Stimulated activated CD4-positive, alpha-beta T cell treated with anti-CD3 and anti-CD28 coated beads, Interleukin-2, amount 100 ng/mL, for 48 hours (primary cell): Measurements from ENCODE around the gene ARHGEF37.
A peak's percentile ranks its signal among the peaks of the same experiment; 100 is the strongest.
"Not testable (repeated sequence)": the region's sequence is repeated elsewhere in the genome, so short reads cannot be mapped to it uniquely, and the experiment has no call there.

ENCODE experiments used
- DNase-seq, 2 donors: peaks; one replicate each; pipeline ENCODE4 v3.0.0-alpha.2; 2020

ARHGEF37 gene

DNA sequence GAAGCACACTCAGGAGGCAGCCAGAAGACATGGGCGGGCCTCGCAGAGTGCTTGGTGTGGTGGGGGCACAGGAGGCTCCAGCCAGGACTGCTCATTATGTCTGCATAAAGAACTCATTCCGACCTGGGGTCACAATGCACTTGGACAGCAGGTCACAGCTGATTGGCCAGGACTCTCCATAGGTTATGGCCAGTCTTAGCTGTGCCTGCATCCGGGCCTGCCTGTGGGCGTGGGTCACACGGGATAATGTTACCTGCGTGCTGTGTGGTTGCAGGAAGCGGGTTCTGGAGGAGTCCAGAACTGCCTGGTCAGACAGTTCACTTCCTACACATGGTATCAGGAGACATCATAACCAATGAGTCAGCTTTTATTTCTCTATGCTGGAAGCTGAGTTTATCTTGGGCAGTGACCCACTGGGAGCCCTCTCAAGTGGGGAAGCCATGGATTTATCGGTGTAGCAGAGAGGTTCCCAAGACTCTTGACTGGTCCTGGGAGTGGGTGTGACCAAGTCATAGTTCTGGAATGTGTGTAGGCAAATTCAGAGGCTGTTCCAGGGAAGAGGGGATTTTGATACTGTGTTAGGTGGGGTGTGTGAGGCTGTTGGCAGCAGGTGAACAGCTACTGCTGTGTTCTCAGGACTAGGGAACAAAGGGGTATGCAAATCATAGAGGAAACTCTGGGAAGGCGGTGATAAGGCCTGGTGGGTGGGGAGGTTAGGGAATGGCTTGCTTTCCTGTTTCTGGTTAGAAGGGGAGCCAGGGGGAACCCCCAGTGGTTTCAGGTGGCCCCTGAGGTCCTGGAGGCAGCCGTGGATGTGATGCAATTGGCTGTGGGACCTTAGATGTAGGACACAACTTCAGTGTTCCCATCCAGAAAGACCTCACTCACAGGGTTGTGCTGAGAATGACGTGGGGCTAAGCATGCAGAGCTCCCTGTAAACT is 51.3 kb downstream of the ARHGEF37 start:
- no peak for DNase-seq

DNA sequence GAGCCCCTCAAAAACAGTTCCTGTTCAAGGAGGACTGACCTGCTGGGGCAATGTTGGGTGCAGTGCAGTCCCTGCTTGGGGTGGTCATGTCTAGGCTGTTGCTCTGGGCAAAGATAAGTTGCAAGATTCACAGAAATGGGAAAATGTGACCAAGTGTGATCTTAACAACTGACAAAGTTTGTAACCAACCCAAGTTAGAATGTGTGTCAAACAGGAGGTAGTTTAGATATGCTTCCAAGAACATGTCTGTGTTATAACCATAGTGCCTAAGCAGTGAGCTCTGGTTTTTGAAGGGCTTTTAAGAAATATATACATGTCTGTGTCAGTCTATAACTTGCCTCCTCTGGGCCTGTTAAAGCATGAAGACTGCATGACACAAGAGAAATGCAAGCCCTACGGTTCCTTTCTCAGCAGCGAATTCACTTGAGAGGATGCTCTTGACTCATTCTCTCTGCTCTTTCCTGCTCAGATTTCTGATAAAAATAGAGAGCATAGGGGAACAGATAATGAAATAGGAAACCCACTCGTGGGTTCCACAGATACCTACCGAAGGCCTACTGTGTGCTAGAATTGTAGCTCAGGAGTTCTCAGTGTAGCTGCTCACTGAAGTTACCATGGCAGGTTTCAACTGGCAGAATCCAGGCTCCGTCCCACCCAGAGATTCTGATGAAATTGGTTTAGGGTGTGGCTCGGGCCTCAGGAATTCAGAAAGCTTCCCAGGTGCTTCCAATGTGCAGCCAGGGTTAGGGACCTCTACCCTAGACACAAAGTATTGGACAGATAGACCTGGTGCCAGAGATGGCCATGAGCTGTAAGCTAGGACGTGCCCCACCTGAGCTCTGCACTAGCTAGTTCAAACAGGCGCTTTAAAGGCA is 52.4 kb downstream of the ARHGEF37 start:
- DNase-seq = no peak

DNA sequence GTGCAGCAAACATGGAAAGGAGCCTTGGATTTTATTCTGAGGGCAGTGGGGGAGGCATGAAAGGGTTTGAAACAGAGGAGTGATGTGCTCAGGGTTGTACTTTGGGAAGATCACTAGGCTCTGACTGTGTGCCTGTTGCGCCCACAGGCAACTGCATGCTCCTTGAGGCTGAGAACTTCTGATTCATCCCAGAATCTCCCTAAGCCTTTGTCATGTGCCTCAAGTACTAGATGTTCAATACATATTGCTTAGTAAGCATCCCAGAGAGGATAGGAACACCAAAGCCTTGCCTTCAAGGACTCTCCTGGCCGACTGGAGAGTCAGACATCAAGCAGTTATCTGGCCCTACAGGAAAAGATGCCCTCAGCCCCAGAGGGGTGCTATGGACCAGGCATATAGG is 54.1 kb downstream of the ARHGEF37 start:
- no peak for DNase-seq

DNA sequence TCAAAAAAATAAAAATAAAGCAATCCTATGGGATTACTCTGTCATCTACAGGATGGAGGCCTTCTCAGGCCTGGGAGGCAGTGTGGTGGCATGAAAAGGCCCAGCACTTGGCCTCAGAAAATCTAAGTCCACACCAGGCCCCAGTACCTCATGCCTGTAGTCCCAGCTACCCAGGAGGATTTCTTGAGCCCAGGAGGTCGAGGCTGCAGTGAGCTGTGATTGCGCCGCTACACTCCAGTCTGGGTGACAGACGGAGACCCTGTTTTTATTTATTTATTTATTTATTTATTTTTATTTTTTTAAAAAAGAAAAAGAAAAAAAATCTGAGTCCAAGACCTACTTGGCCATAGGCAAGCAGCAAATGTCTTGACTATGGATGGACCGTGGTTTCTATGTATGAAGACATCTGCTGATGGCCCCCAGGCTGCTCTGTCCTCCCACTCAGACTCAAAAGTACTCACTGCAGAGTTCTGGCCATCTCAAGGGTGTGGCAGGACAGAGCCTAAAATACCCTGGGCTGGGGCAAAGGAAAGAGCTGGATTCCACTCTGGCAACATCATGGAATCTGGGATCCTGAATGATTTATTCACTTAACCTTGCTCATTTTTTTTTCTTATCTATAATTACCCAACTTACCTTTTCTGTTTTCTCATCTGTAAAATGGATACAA is 55.0 kb downstream of the ARHGEF37 start:
- no peak for DNase-seq

DNA sequence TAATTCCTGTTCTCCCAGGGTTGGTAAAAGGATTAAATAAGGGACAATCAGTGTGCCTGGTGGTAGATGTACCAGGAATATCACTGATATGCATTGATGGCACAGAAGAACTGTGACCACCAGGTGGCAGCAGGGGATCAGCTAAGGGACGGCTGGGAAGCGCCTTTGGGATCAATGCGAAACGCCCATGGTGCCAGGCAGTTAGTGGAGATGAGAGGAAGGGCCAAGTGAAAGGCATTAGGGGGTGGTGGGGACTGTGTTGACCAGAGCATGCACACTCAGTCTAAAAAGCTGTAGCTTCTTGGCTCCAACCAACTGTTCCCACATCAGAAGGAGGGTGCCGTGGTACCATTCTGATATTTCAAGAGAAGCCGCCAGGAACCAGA is 55.6 kb downstream of the ARHGEF37 start:
- peak in 1 of 2 donors; percentile 68 for DNase-seq

DNA sequence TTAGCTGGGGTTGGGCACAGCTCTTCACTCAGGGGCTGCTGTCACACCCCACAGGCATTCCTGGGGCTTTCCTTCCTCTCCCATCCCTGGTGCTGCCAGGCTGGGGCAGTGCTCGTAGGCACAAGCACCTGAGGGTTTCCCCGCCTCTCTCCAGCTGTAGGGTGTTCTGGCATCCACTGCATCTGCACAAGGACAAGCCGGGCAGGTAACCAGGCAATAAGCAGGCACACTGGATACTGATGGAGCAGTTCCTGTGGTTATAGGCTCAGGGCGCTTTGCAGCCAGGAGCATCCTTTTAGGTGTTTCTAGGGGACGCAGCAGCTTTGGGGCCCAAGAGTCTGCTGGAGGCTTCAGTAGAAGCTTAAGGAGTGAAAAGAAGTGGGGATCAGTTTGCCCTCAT is 56.8 kb downstream of the ARHGEF37 start:
- DNase-seq = no peak

DNA sequence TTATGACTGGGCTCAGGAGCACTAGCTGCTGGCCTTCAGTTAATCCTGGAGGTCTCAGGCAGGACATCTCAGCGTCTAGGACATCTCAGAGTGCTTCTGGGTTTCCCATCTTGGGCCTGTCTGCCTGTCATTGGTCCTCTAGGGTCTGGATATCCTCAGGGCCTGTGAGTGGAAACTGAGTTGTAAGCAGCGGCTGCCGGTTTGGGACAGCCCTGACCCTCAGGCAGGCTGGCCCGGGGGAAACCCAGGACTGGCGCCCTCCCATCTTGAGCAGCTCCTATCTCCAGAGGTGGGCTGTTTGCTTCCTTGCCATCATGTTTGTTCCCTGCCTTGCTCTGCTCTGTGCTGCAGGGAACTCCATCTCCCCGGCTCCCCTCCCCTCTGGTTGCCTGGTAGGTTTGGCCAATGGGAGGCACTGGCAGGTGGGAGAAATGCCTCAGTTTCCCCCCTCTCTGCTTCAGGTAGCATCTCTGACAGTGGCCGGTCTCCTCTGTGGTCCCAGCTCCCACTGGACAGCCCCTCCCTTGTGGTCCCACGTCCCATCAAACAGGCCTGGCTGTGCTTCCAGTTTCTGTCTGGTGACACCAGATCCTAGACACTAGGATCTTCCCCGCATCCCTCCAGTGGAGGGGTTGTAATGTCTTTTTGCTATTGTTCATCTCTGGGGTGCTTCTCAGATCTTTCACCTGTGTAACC is 57.4 kb downstream of the ARHGEF37 start:
- no peak for DNase-seq

DNA sequence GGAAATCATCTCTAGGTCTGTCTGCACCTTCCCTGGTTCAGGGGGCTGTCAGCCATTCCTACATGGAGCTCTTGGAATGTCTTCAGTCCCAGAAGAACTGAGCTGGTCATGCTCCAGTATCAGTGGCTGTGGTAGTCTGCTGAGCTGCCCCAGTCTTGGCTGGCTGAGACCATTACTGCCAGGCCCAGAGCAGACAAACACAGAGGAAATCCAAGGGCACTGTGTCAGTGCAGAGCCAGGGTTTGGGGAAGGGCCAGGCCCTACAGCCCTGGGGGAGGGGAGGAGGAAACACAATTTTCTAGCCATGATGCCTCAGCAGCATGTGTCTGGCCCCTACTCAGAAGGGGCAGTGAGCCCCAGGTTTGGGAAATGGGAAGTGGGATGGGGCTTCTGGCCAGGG is 58.4 kb downstream of the ARHGEF37 start:
- DNase-seq = no peak

DNA sequence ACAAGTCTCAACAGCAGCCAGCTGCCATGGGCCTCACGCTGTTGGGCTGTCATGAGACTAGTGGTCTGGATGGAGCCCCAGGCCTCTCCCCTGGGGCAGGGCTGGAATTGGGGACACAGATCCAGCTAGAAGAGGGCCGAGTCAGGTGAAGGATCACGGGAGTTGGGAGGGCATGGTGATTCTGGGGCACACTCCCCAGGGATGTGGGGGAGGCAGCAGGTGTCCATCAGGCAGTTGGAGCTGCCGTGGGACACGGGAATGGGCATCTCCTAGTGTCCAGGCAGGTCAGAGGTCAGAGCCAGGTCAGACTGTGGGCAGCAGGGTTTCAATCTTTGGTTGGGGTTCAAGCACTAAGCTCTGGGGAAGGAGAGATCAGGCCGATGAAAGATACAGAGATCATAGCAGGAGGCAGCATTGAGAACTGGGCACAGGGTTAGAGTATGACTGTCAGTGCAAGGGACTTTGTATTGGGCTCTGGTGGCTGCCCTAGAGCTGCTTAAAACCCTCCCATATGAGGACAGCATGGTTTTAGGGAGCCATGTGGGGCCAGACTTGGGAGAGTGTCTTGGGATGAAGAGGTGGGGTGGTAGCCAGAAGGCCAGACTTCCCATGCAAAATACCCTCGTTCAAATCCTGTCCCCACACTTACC is 59.2 kb downstream of the ARHGEF37 start:
- DNase-seq = no peak

DNA sequence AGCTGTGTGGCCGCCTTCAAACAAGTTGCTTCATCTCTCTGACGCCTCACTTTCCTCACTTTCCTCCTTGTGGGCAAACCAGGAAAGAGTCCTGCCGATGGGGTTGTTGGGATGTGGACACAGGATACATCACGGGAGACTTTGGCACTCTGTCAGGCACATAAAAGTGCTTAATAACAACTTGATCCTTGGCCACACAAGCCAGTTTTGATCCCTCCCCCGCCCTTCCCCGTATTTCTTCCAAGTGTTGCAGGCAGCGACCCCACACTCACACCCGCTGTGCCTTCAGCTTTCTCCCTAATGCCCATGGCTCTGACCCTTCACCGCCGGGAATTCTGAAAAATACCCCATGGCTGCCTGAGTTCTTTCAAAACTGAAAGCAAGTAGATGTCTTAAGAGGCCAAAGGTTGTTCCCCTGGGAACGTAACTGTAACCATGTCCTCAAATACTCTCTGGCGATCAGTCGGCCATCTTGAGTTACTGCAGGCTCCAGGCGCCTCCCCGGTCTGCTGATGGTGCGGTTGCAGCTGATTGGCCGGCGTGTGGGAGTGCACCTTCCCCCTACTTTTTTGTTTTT is 59.8 kb downstream of the ARHGEF37 start:
- no peak for DNase-seq

DNA sequence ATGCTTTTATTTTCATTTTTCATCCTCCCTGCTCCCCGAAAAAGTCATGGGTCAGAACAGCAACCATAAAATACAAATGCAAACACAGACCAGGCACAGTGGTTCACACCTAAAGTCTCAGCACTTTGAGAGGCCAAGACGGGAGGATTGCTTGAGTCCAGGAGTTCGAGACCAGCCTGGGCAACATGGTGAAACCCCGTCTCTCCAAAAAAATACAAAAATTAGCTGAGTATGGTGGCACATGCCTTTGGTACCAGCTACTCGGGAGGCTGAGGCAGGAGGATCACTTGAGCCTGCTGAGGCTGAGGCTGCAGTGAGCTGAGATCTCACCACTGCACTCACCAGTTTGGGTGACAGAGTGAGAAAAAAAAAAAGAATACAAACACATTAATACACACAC is 60.3 kb downstream of the ARHGEF37 start:
- DNase-seq = no peak

DNA sequence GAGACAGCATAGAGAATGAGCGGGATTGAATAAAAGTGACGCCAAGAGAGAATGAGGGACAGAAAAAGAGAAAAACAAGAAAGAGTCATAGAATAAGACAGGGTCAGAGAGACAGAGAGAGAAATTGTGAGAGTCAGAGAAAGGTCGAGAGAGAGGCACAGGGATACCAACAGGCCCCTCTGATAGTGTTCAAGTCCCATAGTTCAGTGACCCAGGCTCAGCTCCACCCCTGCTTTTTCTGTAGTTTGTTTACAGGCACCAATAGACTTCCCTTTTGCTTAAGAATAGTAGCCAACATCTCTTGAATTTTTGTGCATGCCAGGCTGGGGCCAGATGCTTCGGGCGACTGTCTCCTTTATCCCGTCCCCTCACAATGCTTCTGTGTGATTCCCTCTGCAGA is 62.5 kb downstream of the ARHGEF37 start:
- no peak for DNase-seq

DNA sequence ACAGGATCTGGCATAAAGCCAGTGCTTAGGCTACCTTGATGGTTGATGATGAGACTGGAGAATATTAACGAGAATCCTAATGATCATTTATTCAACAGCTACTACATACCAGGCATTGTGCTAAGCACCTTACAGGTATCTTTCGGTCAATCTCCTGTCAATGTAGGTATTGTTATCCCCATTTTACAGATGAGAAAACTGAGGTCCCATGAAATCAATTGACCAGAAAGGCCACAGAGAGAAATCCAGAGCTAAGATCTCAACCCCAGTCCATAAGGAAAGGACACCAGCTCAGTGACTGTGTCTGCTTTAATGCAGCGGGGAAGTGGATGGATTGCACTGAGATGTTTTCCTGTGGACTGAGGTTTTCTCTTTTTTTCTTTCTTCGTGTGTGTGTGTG is 63.3 kb downstream of the ARHGEF37 start:
- DNase-seq = no peak

DNA sequence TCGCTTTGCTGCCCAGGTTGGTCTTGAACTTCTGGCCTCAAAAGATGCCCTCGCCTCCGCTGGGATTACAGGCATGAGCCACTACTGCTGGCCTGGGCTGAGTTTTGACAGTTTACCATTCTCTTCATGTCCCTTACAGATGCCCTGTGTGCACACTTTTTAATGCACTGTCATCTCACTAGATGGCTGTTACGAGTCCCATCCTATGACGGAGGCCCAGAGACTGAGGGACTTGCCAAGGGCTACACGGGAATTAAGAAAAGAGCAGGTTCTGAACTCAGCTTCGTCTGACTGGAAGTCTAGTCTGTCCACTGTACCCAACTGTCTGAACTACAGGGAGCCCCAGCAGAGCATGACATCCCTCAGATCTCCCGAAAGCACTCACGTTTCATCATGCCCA is 63.9 kb downstream of the ARHGEF37 start:
- DNase-seq = no peak

DNA sequence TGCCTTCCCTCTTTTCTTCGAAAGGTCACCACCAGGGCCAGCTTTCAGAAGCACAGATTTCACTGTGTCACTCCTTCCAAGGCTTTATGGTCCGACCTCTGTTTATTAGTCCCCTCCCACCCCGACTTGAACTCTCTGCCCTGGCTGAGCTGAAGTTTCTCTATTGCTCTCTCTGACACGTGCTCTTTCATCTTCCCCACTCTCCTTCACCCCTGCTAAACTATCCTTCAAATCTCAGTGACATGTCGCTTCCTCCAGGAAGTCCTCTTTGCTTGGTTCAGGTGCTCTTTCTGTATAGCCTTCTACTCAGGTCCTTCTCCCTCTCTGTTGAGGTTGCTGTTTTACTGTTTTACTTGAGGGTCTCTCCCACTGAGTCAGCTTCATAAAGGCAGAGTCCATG is 64.4 kb downstream of the ARHGEF37 start:
- no peak for DNase-seq

DNA sequence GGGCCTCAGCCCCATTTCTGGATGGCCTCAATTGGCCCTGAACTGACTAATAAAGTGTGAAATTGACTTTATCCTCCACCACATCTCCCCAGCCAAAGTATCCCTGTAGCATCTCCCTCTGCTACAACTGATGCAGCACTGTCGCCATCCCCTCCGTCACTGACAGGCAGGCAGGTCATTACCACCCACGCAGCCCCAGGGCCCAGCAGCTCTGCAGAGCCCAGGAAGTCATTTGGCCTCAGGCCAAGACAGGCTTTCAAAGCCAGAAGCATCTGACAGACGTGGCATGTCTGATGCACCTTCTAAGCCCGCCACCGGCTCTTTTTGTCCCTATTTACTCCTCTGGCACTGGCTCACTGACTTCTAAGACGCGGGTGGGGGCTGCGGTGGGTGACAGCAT is 65.3 kb downstream of the ARHGEF37 start:
- peak in 1 of 2 donors; percentile 18 for DNase-seq

DNA sequence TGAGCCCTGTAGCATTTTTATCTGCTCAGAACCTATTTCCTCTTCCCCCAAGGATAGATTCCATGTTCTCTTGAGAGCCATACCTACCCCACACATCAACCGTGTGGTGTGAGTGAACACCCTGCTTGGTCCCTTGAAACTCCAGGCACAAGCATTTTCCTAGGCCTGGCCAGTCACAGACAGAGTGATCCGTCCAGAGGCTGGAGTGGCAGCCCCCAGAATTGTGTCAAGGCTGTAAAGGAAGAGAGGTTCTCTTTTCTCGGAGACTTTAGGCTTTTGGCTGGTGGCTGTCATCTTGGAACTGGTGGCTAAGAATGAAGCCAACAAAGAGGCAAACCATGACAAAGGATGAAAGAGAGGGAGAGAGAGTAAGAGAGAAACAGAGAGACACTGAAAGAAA is 66.0 kb downstream of the ARHGEF37 start:
- DNase-seq = no peak

DNA sequence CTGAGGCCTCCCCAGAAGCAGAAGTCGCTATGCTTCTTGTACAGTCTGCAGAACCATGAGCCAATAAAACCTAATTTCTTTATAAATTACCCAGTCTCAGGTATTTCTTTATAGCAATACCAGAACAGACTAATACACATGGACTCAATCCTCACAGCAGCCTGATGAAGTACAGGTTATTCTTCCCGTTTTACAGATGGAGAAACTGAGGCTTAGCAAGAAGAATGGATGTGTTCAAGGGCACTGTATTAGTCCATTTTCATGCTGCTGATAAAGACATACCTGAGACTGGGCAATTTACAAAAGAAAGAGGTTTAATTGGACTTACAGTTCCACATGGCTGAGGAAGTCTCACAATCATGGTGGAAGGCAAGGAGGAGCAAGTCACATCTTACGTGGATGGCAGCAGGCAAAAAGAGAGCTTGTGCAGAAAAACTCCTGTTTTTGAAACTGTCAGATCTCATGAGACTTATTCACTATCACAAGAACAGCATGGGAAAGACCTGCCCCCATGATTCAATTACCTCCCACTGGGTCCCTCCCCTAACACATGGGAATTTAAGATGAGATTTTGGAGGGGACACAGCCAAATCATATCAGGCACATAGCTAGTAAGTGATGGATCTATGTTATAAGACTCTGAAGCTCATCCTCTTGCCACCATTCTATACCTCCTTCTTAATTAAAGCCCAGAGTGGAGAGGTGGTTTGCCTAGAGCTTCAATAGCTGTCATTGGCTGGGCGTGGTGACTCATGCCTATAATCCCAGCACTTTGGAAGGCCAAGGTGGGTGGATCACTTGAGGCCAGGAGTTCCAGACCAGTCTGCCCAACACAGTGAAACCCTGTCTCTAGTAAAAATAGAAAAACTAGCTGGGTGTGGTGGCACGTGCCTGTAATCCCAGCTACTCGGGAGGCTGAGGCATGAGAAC is 67.4 kb downstream of the ARHGEF37 start:
- not testable (repeated sequence) for DNase-seq

DNA sequence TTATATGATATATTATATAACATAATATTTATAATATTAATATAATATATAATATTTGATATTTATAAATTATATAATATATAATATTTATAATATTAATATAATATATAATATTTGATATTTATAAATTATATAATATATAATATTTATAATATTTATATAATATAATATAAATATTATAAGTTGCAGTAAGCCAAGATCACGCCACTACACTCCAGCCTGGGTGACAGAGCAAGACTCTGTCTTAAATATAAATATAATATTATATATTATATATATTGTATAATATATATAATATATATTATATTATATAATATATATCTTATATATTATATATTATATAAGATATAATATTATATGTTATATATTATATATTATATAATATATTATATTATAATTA is 68.4 kb downstream of the ARHGEF37 start:
- DNase-seq = not testable (repeated sequence)

DNA sequence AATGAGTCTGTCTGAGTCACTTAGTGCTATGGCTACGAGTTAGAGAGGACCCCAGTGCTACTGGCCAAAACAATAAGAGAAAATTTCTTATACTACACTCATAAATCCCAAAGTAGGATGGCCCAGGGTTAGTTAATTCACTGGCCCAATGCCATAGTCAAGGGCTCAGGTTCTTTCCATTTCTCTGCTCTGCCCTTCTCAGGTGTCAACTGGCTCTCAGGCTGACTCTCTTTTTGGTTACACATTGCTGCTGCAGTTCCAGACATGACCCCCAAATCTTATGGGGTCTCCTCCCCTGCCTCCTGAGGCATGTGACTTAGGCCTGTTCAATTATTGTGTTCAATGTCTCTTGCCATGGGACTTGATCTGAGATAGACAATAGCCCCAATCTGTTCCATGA is 70.4 kb downstream of the ARHGEF37 start:
- no peak for DNase-seq

DNA sequence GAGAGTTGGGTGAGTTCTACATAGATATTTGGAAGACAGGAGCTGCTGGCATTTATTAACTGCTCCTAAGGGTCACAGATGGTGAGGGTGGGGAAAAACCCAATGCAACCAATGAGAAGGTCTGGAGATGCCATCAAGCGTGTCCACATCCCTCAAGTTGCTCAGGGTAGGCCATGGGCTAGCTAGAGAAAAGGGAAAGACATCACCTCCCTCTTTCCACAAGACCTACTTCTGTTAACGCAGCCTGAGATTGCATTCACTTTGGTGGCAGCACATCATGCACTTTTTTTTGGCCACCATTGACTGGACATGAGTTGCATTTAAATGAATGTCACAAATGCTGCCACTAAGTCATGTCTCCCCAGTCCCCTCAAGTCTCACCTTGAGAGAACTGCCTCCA is 71.4 kb downstream of the ARHGEF37 start:
- DNase-seq = no peak
